GM23338 (cell line): ENCODE data around the gene GAREM1. TPM values are rescaled to one million over a fixed set of nuclear protein-coding genes. Genes with fewer than 3 reads are reported as not detected.

ENCODE experiments used
- ATAC-seq: fragments of 200-7000 bp; cut with Tn5 transposase; 3 replicates; pipeline ENCODE4 v1.9.1; 2020
- DNase-seq: peaks from one replicate; pipeline ENCODE4 v3.0.0-alpha.2; 2015; ENCODE audit warnings: low spot score
- H2AFZ ChIP-seq: fragments of 200-600 bp; sonication (generic); 2 replicates; pipeline ENCODE4 v1.8.0; 2016; ENCODE audit warnings: antibody characterized with exemption, mild to moderate bottlenecking, moderate library complexity
- H3F3A ChIP-seq: fragments of 200-600 bp; sonication (generic); replicated peaks from 2 replicates; pipeline ENCODE4 v1.8.0; 2017; ENCODE audit warnings: antibody characterized with exemption, mixed run types, low read depth
- H3K27ac ChIP-seq: fragments of 200-600 bp; sonication (generic); 2 replicates; pipeline ENCODE4 v1.6.1; 2016; ENCODE audit warnings: low read depth
- H3K27me3 ChIP-seq: fragments of 200-600 bp; sonication (generic); 2 replicates; pipeline ENCODE4 v1.8.0; 2016; ENCODE audit warnings: mild to moderate bottlenecking, mixed run types, moderate library complexity; ENCODE audit not compliant: insufficient read depth
- H3K36me3 ChIP-seq: fragments of 200-600 bp; sonication (generic); 2 replicates; pipeline ENCODE4 v1.8.0; 2016; ENCODE audit warnings: mild to moderate bottlenecking; ENCODE audit not compliant: insufficient read depth
- H3K4me1 ChIP-seq: fragments of 200-600 bp; sonication (generic); 2 replicates; pipeline ENCODE4 v1.8.0; 2016; ENCODE audit warnings: mild to moderate bottlenecking, moderate library complexity; ENCODE audit not compliant: insufficient read depth
- H3K4me2 ChIP-seq: fragments of 200-600 bp; sonication (generic); 2 replicates; pipeline ENCODE4 v1.7.1; 2017; ENCODE audit warnings: mixed run types
- H3K4me3 ChIP-seq: fragments of 200-600 bp; sonication (generic); 2 replicates; pipeline ENCODE4 v1.6.1; 2016; ENCODE audit warnings: mixed run types
- H3K79me2 ChIP-seq: fragments of 200-600 bp; sonication (generic); replicated peaks from 2 replicates; pipeline ENCODE4 v1.8.0; 2017; ENCODE audit warnings: mild to moderate bottlenecking; ENCODE audit not compliant: insufficient read depth
- H3K9me2 ChIP-seq: fragments of 200-600 bp; sonication (generic); 2 replicates; pipeline ENCODE4 v1.8.0; 2017; ENCODE audit not compliant: insufficient read depth
- H4K20me1 ChIP-seq: fragments of 200-600 bp; sonication (generic); replicated peaks from 2 replicates; pipeline ENCODE4 v1.8.0; 2017; ENCODE audit warnings: mild to moderate bottlenecking; ENCODE audit not compliant: insufficient read depth
- H3K27ac Mint-ChIP-seq: 2 replicates; pipeline ENCODE4 v1.8.0; 2020; ENCODE audit warnings: inconsistent platforms, mild to moderate bottlenecking, moderate library complexity, mixed read lengths
- H3K27me3 Mint-ChIP-seq: 3 replicates; pipeline ENCODE4 v1.8.0; 2022; ENCODE audit warnings: low read depth, mild to moderate bottlenecking, moderate library complexity, mixed read lengths, inconsistent platforms; ENCODE audit not compliant: insufficient read depth, poor library complexity
- H3K36me3 Mint-ChIP-seq: 3 replicates; pipeline ENCODE4 v1.8.0; 2021; ENCODE audit warnings: low read depth, mild to moderate bottlenecking, inconsistent platforms, moderate library complexity, mixed read lengths
- H3K4me1 Mint-ChIP-seq: 3 replicates; pipeline ENCODE4 v1.8.0; 2020; ENCODE audit warnings: mild to moderate bottlenecking, inconsistent platforms, mixed read lengths
- H3K4me3 Mint-ChIP-seq: 3 replicates; pipeline ENCODE4 v1.8.0; 2021; ENCODE audit warnings: moderate library complexity, mild to moderate bottlenecking, inconsistent platforms, mixed read lengths
- H3K9me3 Mint-ChIP-seq: 3 replicates; pipeline ENCODE4 v1.8.0; 2020; ENCODE audit warnings: moderate library complexity, mild to moderate bottlenecking, inconsistent platforms, mixed read lengths
- CREB1 ChIP-seq: fragments of 250-450 bp; sonication (Bioruptor Pico); IDR thresholded peaks from 2 replicates; pipeline ENCODE4 v1.5.0; 2020; ENCODE audit warnings: low read depth, mild to moderate bottlenecking, moderate library complexity
- CTCF ChIP-seq, 2 experiments: fragments of 200-600 bp in 1 of 2; sonication (generic) in 1 of 2; conservative IDR thresholded peaks; 2 replicates each; pipeline versions ENCODE4 v1.5.1 to v1.6.1; 2016 to 2017; ENCODE audit warnings: antibody characterized with exemption in 2 of 2, low read depth in 2 of 2, mild to moderate bottlenecking in 2 of 2, moderate library complexity in 1 of 2
- ETS1 ChIP-seq: IDR thresholded peaks from 2 replicates; pipeline ENCODE4 v1.6.1; 2016; ENCODE audit warnings: antibody characterized with exemption
- EZH2 ChIP-seq: fragments of 200-600 bp; sonication (generic); IDR thresholded peaks from one replicate; pipeline ENCODE4 v1.8.0; 2017; ENCODE audit warnings: antibody characterized with exemption, mild to moderate bottlenecking, low read depth; ENCODE audit not compliant: unreplicated experiment
- EZH2phosphoT487 ChIP-seq: fragments of 200-600 bp; sonication (generic); IDR thresholded peaks from one replicate; pipeline ENCODE4 v1.8.1; 2018; ENCODE audit warnings: antibody characterized with exemption; ENCODE audit not compliant: unreplicated experiment
- JUNB ChIP-seq: IDR thresholded peaks from one replicate; pipeline ENCODE4 v1.6.1; 2016; ENCODE audit warnings: antibody characterized with exemption; ENCODE audit not compliant: unreplicated experiment
- REST ChIP-seq: IDR thresholded peaks from one replicate; pipeline ENCODE4 v1.6.1; 2018; ENCODE audit warnings: antibody characterized with exemption; ENCODE audit not compliant: unreplicated experiment
- STAT1 ChIP-seq: IDR thresholded peaks from one replicate; pipeline ENCODE4 v1.6.1; 2016; ENCODE audit warnings: antibody characterized with exemption; ENCODE audit not compliant: unreplicated experiment
- ZNF114 ChIP-seq: fragments of 250-450 bp; sonication (Bioruptor Pico); IDR thresholded peaks from 2 replicates; pipeline ENCODE4 v1.5.0; 2020; ENCODE audit warnings: mild to moderate bottlenecking, moderate library complexity
- ZNF331 ChIP-seq: fragments of 250-450 bp; sonication (Bioruptor Pico); IDR thresholded peaks from 2 replicates; pipeline ENCODE4 v1.5.0; 2020; ENCODE audit warnings: low read depth, mild to moderate bottlenecking, moderate library complexity
- polyA plus RNA-seq: library from polyadenylated mRNA; unstranded; fragments of >200 nt; fragmentation: Nextera tagmentation; extraction: Ambion mirVana; gene quantifications from 2 replicates; pipeline ENCODE4 v1.2.1, GENCODE V29; 2016
- total RNA-seq: library from RNA; depleted of rRNA; stranded (reverse); fragments of >200 nt; shearing (Covaris generic); gene quantifications from 2 replicates; pipeline ENCODE4 v1.2.3, GENCODE V29; 2014

The GAREM1 gene
- total and polyA plus RNA-seq, 2 experiments from 2014 or later = 2.7 to 6.0 TPM

- TF ChIP-seq STAT1 = no peak
- no peak for TF ChIP-seq EZH2
- TF ChIP-seq EZH2phosphoT487 = no peak
- TF ChIP-seq ZNF331 = no peak
- no peak for TF ChIP-seq JUNB
Measured at GRCh38 chr18:32297579-32298170, 173.0 kb downstream of the GAREM1 start (continued).

- H3K27me3 ChIP-seq = no peaks in the 10 kb centered on the region
- no peak overlapping the region for H3K27ac Mint-ChIP-seq
- no peaks in the 10 kb centered on the region for H3K4me1 Mint-ChIP-seq
- ATAC-seq = no peak
- no peaks in the 10 kb centered on the region for H3K27me3 Mint-ChIP-seq
- no peaks in the 10 kb centered on the region for H3F3A ChIP-seq
- no peaks in the 10 kb centered on the region; the same call in 2 of the 3 replicates for H3K9me3 Mint-ChIP-seq
- H3K79me2 ChIP-seq = no peaks in the 10 kb centered on the region
- H3K36me3 Mint-ChIP-seq = no peaks in the 10 kb centered on the region
- no peak overlapping the region for H3K4me3 ChIP-seq
- no peaks in the 10 kb centered on the region for H3K36me3 ChIP-seq
- H3K4me3 Mint-ChIP-seq = no peak overlapping the region
- H3K9me2 ChIP-seq = no peaks in the 10 kb centered on the region
- H3K4me1 ChIP-seq = no peaks in the 10 kb centered on the region
- no peak overlapping the region for H3K4me2 ChIP-seq
- TF ChIP-seq ETS1 = no peak
- no peak for TF ChIP-seq ZNF331
- no peak for TF ChIP-seq ZNF114
- no peak for TF ChIP-seq CTCF (conservative IDR thresholded peaks at IDR 0.05; ENCODE audit: low read depth in 2 of 2)
- no peak for TF ChIP-seq CREB1 (CRISPR knock-in tag)
- TF ChIP-seq EZH2phosphoT487 = no peak
- no peak for TF ChIP-seq STAT1
- TF ChIP-seq REST = no peak
- no peaks in the 10 kb centered on the region for H4K20me1 ChIP-seq
- DNase-seq = no peak
- H3K27ac ChIP-seq = no peak overlapping the region
- no peak overlapping the region for H2AFZ ChIP-seq
Measured at GRCh38 chr18:32296851-32297250, 173.8 kb downstream of the GAREM1 start.
